Fibroblast of pulmonary artery (primary cell): ENCODE measurements around the gene SULF2.

ENCODE experiments used
- DNase-seq: peaks from one replicate; pipeline ENCODE4 v3.0.0-alpha.2; 2010; ENCODE audit warnings: low read depth
- H3K4me3 ChIP-seq: replicated peaks from 2 replicates; pipeline ENCODE4 v1.5.1; 2011; ENCODE audit warnings: low read depth, mild to moderate bottlenecking, control low read depth, low read length, moderate library complexity
- CTCF ChIP-seq: IDR thresholded peaks from 2 replicates; pipeline ENCODE4 v1.5.1; 2011; ENCODE audit warnings: mild to moderate bottlenecking, control low read depth, low read length, inconsistent platforms; ENCODE audit errors: missing control alignments

SULF2 gene

GRCh38 chr20:47667531-47668312, 117.6 kb downstream of the SULF2 start:
- no peak overlapping the region for H3K4me3 ChIP-seq
- no peak for DNase-seq
- no peak for TF ChIP-seq CTCF

- no peak overlapping the region for H3K4me3 ChIP-seq
- no peak for TF ChIP-seq CTCF
- DNase-seq, result no peak
Observed at GRCh38 chr20:47667086-47667485, 118.2 kb downstream of the SULF2 start.

GRCh38 chr20:47666304-47666703, 119.0 kb downstream of the SULF2 start:
- no peak overlapping the region for H3K4me3 ChIP-seq
- TF ChIP-seq CTCF, result no peak
- no peak for DNase-seq

- TF ChIP-seq CTCF, result no peak
- H3K4me3 ChIP-seq, result no peak overlapping the region
- no peak for DNase-seq
Observed at GRCh38 chr20:47665221-47665991, 119.9 kb downstream of the SULF2 start.

GRCh38 chr20:47664744-47665143, 120.5 kb downstream of the SULF2 start:
- no peak for DNase-seq
- no peak overlapping the region for H3K4me3 ChIP-seq
- TF ChIP-seq CTCF, result no peak

- H3K4me3 ChIP-seq, result no peak overlapping the region
- DNase-seq, result no peak
- no peak for TF ChIP-seq CTCF
Observed at GRCh38 chr20:47664068-47664437, 121.2 kb downstream of the SULF2 start.
